CD4-positive, alpha-beta T cell treated with Interleukin-2 at 100 ng/mL for 4 hours (primary cell): ENCODE data around the gene KRT28.

Source experiments
- DNase-seq: peaks from one replicate; pipeline ENCODE4 v3.0.0-alpha.2; 2020; ENCODE audit warnings: low spot score

KRT28 gene

GRCh38 chr17:40799859-40800258, at the start of gene KRT28:
Gene KRT28 (minus strand): TSS chr17:40799959. CDS start chr17:40799893, 66 bp downstream.
- DNase-seq: no peak

- no peak for DNase-seq
Observed at GRCh38 chr17:40848583-40849235, 49.0 kb upstream of the KRT28 start.

- DNase-seq: no peak
Observed at GRCh38 chr17:40846515-40847144, 46.9 kb upstream of the KRT28 start.

- no peak for DNase-seq
Observed at GRCh38 chr17:40844671-40845107, 44.9 kb upstream of the KRT28 start.

- DNase-seq: no peak
Observed at GRCh38 chr17:40843242-40843641, 43.5 kb upstream of the KRT28 start.

- no peak for DNase-seq
Observed at GRCh38 chr17:40841246-40841645, 41.5 kb upstream of the KRT28 start.

- DNase-seq: no peak
Observed at GRCh38 chr17:40839194-40839593, 39.4 kb upstream of the KRT28 start.

GRCh38 chr17:40836020-40836419, 36.3 kb upstream of the KRT28 start:
- no peak for DNase-seq

- no peak for DNase-seq
Observed at GRCh38 chr17:40833882-40834281, 34.1 kb upstream of the KRT28 start.

- DNase-seq: no peak
Observed at GRCh38 chr17:40832840-40833239, 33.1 kb upstream of the KRT28 start.

GRCh38 chr17:40830085-40830776, 30.5 kb upstream of the KRT28 start:
- no peak for DNase-seq

- DNase-seq: no peak
Observed at GRCh38 chr17:40828454-40829044, 28.8 kb upstream of the KRT28 start.

GRCh38 chr17:40827746-40828453, 28.1 kb upstream of the KRT28 start:
- DNase-seq: no peak

- DNase-seq: no peak
Observed at GRCh38 chr17:40825599-40825998, 25.8 kb upstream of the KRT28 start.

GRCh38 chr17:40824015-40824832, 24.5 kb upstream of the KRT28 start:
- DNase-seq: no peak

GRCh38 chr17:40822132-40822812, 22.5 kb upstream of the KRT28 start, which contains the start of gene KRT10:
Gene KRT10 (minus strand): TSS chr17:40822614. CDS start chr17:40822585, 29 bp downstream.
- no peak for DNase-seq

- DNase-seq: no peak
Observed at GRCh38 chr17:40821536-40821935, 21.8 kb upstream of the KRT28 start.

GRCh38 chr17:40820228-40820838, 20.6 kb upstream of the KRT28 start:
- no peak for DNase-seq

GRCh38 chr17:40819528-40820125, 19.9 kb upstream of the KRT28 start:
- DNase-seq: no peak
